Testis (tissue), 3 donors: ENCODE data around the gene DACH1. TPM values are rescaled to one million over a fixed set of nuclear protein-coding genes. Genes with fewer than 3 reads are reported as not detected.

Source experiments
- DNase-seq: peaks from one replicate; pipeline ENCODE4 v3.0.0-alpha.2; 2019
- H3K27ac ChIP-seq, 2 donors: fragments of 200-600 bp; sonication (generic); one replicate each; pipeline ENCODE4 v1.5.1; 2019
- H3K27me3 ChIP-seq: fragments of 200-600 bp; sonication (generic); one replicate; pipeline ENCODE4 v1.5.1; 2019
- H3K36me3 ChIP-seq: fragments of 200-600 bp; sonication (generic); one replicate; pipeline ENCODE4 v1.5.1; 2017; ENCODE audit warnings: low read depth; ENCODE audit errors: missing control alignments
- H3K4me1 ChIP-seq: fragments of 200-600 bp; sonication (generic); one replicate; pipeline ENCODE4 v1.5.1; 2019
- H3K4me3 ChIP-seq, 2 donors: fragments of 200-600 bp; sonication (generic); one replicate each; pipeline ENCODE4 v1.5.1; 2017 to 2019
- H3K9me3 ChIP-seq: fragments of 200-600 bp; sonication (generic); one replicate; pipeline ENCODE4 v1.5.1; 2017
- POLR2A ChIP-seq: fragments of 450-650 bp; IDR thresholded peaks from one replicate; pipeline ENCODE4 v1.6.1; 2017; ENCODE audit warnings: antibody characterized with exemption, mild to moderate bottlenecking, moderate library complexity
- WGBS, 2 donors: methylation state at CpG; one replicate each; pipeline ENCODE4 v1.1.5; 2018; 5-methylcytosine and 5-hydroxymethylcytosine counted together
- intact Hi-C: fragments of 100-400 bp; cut with DNase I; formaldehyde crosslinking; loops from one replicate; pipeline ENCODE4 v1.15.1; 2023; ENCODE audit warnings: low total_unique reads
- polyA plus RNA-seq: library from polyadenylated mRNA; stranded (reverse); fragments of 350-450 nt; fragmentation: Illumina TruSeq; extraction: RNeasy Lipid Tissue Mini Kit (QIAGEN cat#74804); gene quantifications from one replicate; pipeline ENCODE4 v1.2.3, GENCODE V29; 2014; ENCODE audit warnings: low read depth, low replicate concordance; ENCODE audit not compliant: insufficient read depth
- total RNA-seq, 2 donors: library from RNA; depleted of rRNA; stranded (reverse); fragments of >200 nt; gene quantifications; one replicate each; pipeline ENCODE4 v1.2.3, GENCODE V29; 2016
- TF ChIP-seq, protein P1 (sequence below), 3 experiments: fragments of 450-650 bp in 2 of 3; fragments of 200-600 bp in 1 of 3; sonication (generic) in 1 of 3; IDR thresholded peaks; one replicate each; pipeline ENCODE4 v1.5.1; 2016 to 2019; ENCODE audit warnings: antibody characterized with exemption in 3 of 3, mild to moderate bottlenecking in 2 of 3, moderate library complexity in 1 of 3

DACH1 gene
- total and polyA plus RNA-seq, 3 donors from 2014 or later, result 4.7 to 11.1 (median 5.4) TPM

DNA sequence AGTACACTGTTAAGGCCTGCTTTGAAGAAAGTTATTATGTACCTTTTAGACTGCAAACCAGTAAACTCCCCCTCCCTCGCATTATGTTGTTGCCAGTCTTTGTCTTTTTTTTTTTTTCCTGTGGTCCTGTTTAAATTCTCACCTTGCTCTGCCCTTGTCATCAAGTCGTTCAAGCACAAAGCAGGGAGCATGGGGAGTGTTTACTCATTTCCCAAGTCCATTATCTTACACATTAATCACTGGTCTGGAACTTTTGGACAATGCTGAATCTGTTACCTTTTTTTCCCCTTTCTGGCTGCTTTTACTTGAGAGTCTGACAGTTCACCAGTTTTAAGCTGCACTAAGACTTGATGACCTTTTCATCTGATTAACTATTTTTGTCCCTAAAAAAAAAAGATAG lies 108.2 kb downstream of the DACH1 start:
- Histone ChIP-seq H3K9me3 (no peaks in the 10 kb centered on the region), H3K27ac (no peak overlapping the region)
- intact Hi-C loops, result no loop called here

DNA sequence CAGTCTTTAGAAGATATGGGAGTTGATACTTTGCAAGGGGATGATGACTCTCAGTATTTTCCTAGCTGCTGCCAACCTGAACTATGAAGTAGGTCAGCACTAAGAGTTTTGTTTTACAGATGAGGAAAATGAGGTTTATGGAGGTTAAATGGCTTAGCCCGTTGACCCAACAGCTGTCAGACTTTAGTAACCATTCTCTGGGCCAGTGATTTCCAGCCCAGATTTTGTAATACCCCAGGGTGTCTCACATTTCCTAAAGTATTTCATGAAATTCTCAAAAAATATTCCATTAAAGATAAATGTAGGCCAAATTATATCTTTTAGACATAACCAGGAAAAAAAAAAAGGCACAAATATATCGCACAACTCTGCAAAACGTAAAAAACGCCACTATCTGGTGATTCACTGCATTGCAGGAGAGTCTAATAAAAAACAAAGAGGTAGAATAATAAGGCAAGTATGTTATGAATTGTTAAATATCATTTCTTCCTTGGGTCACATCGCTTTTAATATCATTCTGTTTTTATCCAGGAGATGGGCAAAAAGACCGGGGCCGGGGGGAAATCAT lies 112.5 kb downstream of the DACH1 start:
- 72 to 80% methylated on average over 7 of the region's 7 CpGs for WGBS, 2 donors
- Histone ChIP-seq H3K27ac (no peak overlapping the region), H3K9me3 (no peaks in the 10 kb centered on the region), H3K4me1 (no peaks in the 10 kb centered on the region), H3K4me3 (no peak overlapping the region), H3K27me3 (no peaks in the 10 kb centered on the region), H3K36me3 (no peaks in the 10 kb centered on the region)
- intact Hi-C loops, result no loop called here
- no peak for DNase-seq
- TF ChIP-seq POLR2A, result no peak
- TF ChIP-seq, protein P1, sequence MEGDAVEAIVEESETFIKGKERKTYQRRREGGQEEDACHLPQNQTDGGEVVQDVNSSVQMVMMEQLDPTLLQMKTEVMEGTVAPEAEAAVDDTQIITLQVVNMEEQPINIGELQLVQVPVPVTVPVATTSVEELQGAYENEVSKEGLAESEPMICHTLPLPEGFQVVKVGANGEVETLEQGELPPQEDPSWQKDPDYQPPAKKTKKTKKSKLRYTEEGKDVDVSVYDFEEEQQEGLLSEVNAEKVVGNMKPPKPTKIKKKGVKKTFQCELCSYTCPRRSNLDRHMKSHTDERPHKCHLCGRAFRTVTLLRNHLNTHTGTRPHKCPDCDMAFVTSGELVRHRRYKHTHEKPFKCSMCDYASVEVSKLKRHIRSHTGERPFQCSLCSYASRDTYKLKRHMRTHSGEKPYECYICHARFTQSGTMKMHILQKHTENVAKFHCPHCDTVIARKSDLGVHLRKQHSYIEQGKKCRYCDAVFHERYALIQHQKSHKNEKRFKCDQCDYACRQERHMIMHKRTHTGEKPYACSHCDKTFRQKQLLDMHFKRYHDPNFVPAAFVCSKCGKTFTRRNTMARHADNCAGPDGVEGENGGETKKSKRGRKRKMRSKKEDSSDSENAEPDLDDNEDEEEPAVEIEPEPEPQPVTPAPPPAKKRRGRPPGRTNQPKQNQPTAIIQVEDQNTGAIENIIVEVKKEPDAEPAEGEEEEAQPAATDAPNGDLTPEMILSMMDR (IDR thresholded peaks at IDR 0.05), result no peak

More for the DNA sequence above, 108.2 kb downstream of the DACH1 start:
- TF ChIP-seq, protein P1 (IDR thresholded peaks at IDR 0.05), result no peak
- TF ChIP-seq POLR2A, result no peak
- no peaks in the 10 kb centered on the region for H3K36me3 ChIP-seq
- DNase-seq, result no peak
- H3K4me1 ChIP-seq, result no peaks in the 10 kb centered on the region
- H3K4me3 ChIP-seq, result no peak overlapping the region
- WGBS, 2 donors, result 37 to 45% methylated on average over 2 of the region's 2 CpGs
- no peaks in the 10 kb centered on the region for H3K27me3 ChIP-seq

GRCh38 chr13:71752775-71753513 lies 114.1 kb downstream of the DACH1 start:
- Histone ChIP-seq H3K9me3 (no peaks in the 10 kb centered on the region), H3K27me3 (no peaks in the 10 kb centered on the region), H3K36me3 (no peaks in the 10 kb centered on the region), H3K4me1 (no peaks in the 10 kb centered on the region), H3K27ac (no peak overlapping the region), H3K4me3 (no peak overlapping the region)
- intact Hi-C loops, result no loop called here
- TF ChIP-seq POLR2A, result no peak
- TF ChIP-seq, protein P1 (IDR thresholded peaks at IDR 0.05), result no peak
- no peak for DNase-seq
- 90 to 92% methylated on average over 4 of the region's 4 CpGs for whole genome bisulfite sequencing, 2 donors

DNA sequence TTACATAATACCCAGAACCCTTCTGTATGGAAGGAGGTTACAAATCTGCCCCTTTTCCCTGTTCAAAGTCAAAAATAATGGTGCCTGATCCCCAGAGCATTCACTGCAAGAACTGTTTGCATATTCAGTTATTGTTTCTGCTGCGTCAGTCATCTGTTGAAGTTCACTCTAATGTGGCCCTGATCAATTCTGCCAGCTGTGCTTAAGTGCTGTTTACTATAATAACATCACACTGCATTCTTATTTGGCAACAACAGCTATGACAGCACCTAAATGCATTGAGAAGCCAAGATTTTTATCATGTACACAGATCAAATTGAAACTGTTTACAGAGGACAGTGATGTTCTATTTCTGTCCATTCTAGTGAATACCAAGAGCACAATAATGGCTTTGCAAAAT lies 115.9 kb downstream of the DACH1 start:
- intact Hi-C loops, result no loop called here

More for the DNA sequence above, 115.9 kb downstream of the DACH1 start:
- H3K27me3 ChIP-seq, result no peaks in the 10 kb centered on the region
- no peaks in the 10 kb centered on the region for H3K9me3 ChIP-seq
- no peak overlapping the region for H3K4me3 ChIP-seq
- TF ChIP-seq POLR2A, result no peak
- TF ChIP-seq, protein P1 (IDR thresholded peaks at IDR 0.05), result no peak
- DNase-seq, result no peak
- H3K27ac ChIP-seq, result no peak overlapping the region
- no peaks in the 10 kb centered on the region for H3K4me1 ChIP-seq
- no peaks in the 10 kb centered on the region for H3K36me3 ChIP-seq
- 64 to 69% methylated on average over 1 of the region's 1 CpG for WGBS, 2 donors
